HEK293 (cell line): ENCODE data around the gene GNB1L.
"Not testable (repeated sequence)": the region's sequence is repeated elsewhere in the genome, so short reads cannot be mapped to it uniquely, and the experiment has no call there.

ENCODE experiments used
- CTCF ChIA-PET: fragments of 350-600 bp; formaldehyde crosslinking; extraction: SDS; loops from one replicate; lab custom pipeline; 2021; ENCODE audit warnings: antibody characterized with exemption; lab: Yijun Ruan, JAX
- POLR2A ChIA-PET: fragments of 300-600 bp; formaldehyde crosslinking; extraction: SDS; loops from one replicate; lab custom pipeline; 2020; ENCODE audit warnings: antibody characterized with exemption, inconsistent platforms; lab: Yijun Ruan, JAX
- H3K27ac ChIP-seq: fragments of 200-500 bp; sonication (Bioruptor generic); 2 replicates; pipeline ENCODE4 v1.5.1; 2014; ENCODE audit warnings: low read depth, low read length, control low read depth, inconsistent platforms; ENCODE audit errors: extremely low read depth
- H3K36me3 ChIP-seq, 2 experiments: fragments of 200-500 bp in 1 of 2; sonication (Bioruptor generic) in 1 of 2; 1 replicate in 1 of 2; 2 replicates in 1 of 2; pipeline ENCODE4 v1.5.1; 2014 to 2017; ENCODE audit warnings: inconsistent platforms in 2 of 2, low read length in 2 of 2; ENCODE audit not compliant: control insufficient read depth in 2 of 2, insufficient read depth in 1 of 2
- H3K4me1 ChIP-seq: fragments of 200-500 bp; sonication (Bioruptor generic); 2 replicates; pipeline ENCODE4 v1.5.1; 2014; ENCODE audit warnings: mild to moderate bottlenecking, low read length, inconsistent platforms; ENCODE audit not compliant: control insufficient read depth, insufficient read depth
- H3K4me3 ChIP-seq: 2 replicates; pipeline ENCODE4 v1.5.1; 2011; ENCODE audit warnings: low read depth, mild to moderate bottlenecking, control low read depth, low read length, moderate library complexity
- H3K9me3 ChIP-seq: fragments of 200-500 bp; sonication (Bioruptor generic); 2 replicates; pipeline ENCODE4 v1.5.1; 2014; ENCODE audit warnings: low read depth, low read length, inconsistent platforms; ENCODE audit not compliant: control insufficient read depth, insufficient read depth
- HIC1 ChIP-seq: fragments of 450-650 bp; formaldehyde crosslinking; IDR thresholded peaks from 2 replicates; pipeline ENCODE4 v1.5.1; 2016; ENCODE audit warnings: missing biosample characterization, missing genetic modification characterization
- KLF10 ChIP-seq: fragments of 450-650 bp; IDR thresholded peaks from 2 replicates; pipeline ENCODE4 v1.5.1; 2018; ENCODE audit warnings: missing biosample characterization, mild to moderate bottlenecking, missing genetic modification characterization
- MEIS1 ChIP-seq: sonication (generic); formaldehyde crosslinking; IDR thresholded peaks from 2 replicates; pipeline ENCODE4 v1.8.1; 2022; ENCODE audit warnings: missing genetic modification reagents, mild to moderate bottlenecking, borderline replicate concordance
- SALL2 ChIP-seq: fragments of 450-650 bp; formaldehyde crosslinking; IDR thresholded peaks from 2 replicates; pipeline ENCODE4 v1.5.0; 2017; ENCODE audit warnings: missing biosample characterization, mild to moderate bottlenecking, missing genetic modification characterization, borderline replicate concordance
- ZBTB48 ChIP-seq: fragments of 450-650 bp; formaldehyde crosslinking; IDR thresholded peaks from 2 replicates; pipeline ENCODE4 v1.5.1; 2016; ENCODE audit warnings: missing biosample characterization, missing genetic modification characterization
- ZBTB8A ChIP-seq: fragments of 450-650 bp; formaldehyde crosslinking; IDR thresholded peaks from 2 replicates; pipeline ENCODE4 v1.5.1; 2016; ENCODE audit warnings: missing biosample characterization, missing genetic modification characterization
- ZFP41 ChIP-seq: fragments of 450-650 bp; formaldehyde crosslinking; IDR thresholded peaks from 2 replicates; pipeline ENCODE4 v1.5.1; 2016; ENCODE audit warnings: missing biosample characterization, missing genetic modification characterization, borderline replicate concordance
- ZIC2 ChIP-seq: fragments of 450-650 bp; formaldehyde crosslinking; IDR thresholded peaks from 2 replicates; pipeline ENCODE4 v1.5.1; 2016; ENCODE audit warnings: missing biosample characterization, missing genetic modification characterization
- ZNF146 ChIP-seq: fragments of 450-650 bp; formaldehyde crosslinking; IDR thresholded peaks from 2 replicates; pipeline ENCODE4 v1.5.1; 2016; ENCODE audit warnings: missing biosample characterization, missing genetic modification characterization
- ZNF174 ChIP-seq: fragments of 450-650 bp; formaldehyde crosslinking; IDR thresholded peaks from 2 replicates; pipeline ENCODE4 v1.5.0; 2017; ENCODE audit warnings: missing biosample characterization, mild to moderate bottlenecking, missing genetic modification characterization
- ZNF2 ChIP-seq: fragments of 450-650 bp; formaldehyde crosslinking; IDR thresholded peaks from 2 replicates; pipeline ENCODE4 v1.5.1; 2016; ENCODE audit warnings: missing biosample characterization, missing genetic modification characterization
- ZNF366 ChIP-seq: fragments of 450-650 bp; formaldehyde crosslinking; conservative IDR thresholded peaks from 2 replicates; pipeline ENCODE4 v1.5.1; 2016; ENCODE audit warnings: missing biosample characterization, missing genetic modification characterization
- ZNF416 ChIP-seq: fragments of 450-650 bp; formaldehyde crosslinking; IDR thresholded peaks from 2 replicates; pipeline ENCODE4 v1.5.1; 2016; ENCODE audit warnings: missing biosample characterization, missing genetic modification characterization
- ZNF670 ChIP-seq: fragments of 450-650 bp; formaldehyde crosslinking; IDR thresholded peaks from 2 replicates; pipeline ENCODE4 v1.5.1; 2016; ENCODE audit warnings: missing biosample characterization, missing genetic modification characterization, low read depth
- ZNF837 ChIP-seq: fragments of 450-650 bp; formaldehyde crosslinking; IDR thresholded peaks from 2 replicates; pipeline ENCODE4 v1.5.1; 2016; ENCODE audit warnings: missing biosample characterization, missing genetic modification characterization
- TF ChIP-seq, protein P1 (sequence below): fragments of 450-650 bp; formaldehyde crosslinking; IDR thresholded peaks from 2 replicates; pipeline ENCODE4 v1.5.1; 2016; ENCODE audit warnings: missing biosample characterization, missing genetic modification characterization

The GNB1L gene

DNA sequence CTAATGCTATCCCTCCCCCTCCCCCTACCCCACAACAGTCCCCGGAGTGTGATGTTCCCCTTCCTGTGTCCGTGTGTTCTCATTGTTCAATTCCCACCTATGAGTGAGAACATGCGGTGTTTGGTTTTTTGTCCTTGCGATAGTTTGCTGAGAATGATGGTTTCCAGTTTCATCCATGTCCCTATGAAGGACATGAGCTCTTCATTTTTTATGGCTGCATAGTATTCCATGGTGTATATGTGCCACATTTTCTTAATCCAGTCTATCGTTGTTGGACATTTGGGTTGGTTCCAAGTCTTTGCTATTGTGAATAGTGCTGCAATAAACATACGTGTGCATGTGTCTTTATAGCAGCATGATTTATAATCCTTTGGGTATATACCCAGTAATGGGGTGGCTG, 77.5 kb downstream of the GNB1L start:
- H3K36me3 ChIP-seq: not testable (repeated sequence)
- POLR2A ChIA-PET: interaction anchor here (0.7 kb wide), 1 partner anchor 115 kb away, joined by 3 read pairs; no protein-coding TSS in a partner anchor
- peak; percentile 99 for TF ChIP-seq ZNF146 (tag by site-specific recombination)
- TF ChIP-seq, protein P1, sequence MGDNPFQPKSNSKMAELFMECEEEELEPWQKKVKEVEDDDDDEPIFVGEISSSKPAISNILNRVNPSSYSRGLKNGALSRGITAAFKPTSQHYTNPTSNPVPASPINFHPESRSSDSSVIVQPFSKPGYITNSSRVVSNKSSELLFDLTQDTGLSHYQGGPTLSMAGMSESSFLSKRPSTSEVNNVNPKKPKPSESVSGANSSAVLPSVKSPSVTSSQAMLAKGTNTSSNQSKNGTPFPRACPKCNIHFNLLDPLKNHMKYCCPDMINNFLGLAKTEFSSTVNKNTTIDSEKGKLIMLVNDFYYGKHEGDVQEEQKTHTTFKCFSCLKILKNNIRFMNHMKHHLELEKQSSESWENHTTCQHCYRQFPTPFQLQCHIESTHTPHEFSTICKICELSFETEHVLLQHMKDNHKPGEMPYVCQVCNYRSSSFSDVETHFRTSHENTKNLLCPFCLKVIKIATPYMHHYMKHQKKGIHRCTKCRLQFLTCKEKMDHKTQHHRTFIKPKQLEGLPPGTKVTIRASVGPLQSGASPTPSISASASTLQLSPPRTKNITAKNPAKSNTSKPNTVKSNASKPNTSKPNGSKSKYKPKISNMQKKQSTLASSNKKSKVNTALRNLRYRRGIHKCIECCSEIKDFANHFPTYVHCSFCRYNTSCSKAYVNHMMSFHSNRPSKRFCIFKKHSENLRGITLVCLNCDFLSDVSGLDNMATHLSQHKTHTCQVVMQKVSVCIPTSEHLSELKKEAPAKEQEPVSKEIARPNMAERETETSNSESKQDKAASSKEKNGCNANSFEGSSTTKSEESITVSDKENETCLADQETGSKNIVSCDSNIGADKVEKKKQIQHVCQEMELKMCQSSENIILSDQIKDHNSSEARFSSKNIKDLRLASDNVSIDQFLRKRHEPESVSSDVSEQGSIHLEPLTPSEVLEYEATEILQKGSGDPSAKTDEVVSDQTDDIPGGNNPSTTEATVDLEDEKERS (tag by site-specific recombination): 0 out of 2 replicates have a peak, but pooled peaks have one; percentile 37
- TF ChIP-seq, all 188 proteins: peak for 2; not testable (repeated sequence) for 186
- CTCF ChIA-PET, H3K27ac ChIP-seq, H3K9me3 ChIP-seq, H3K4me3 ChIP-seq, H3K4me1 ChIP-seq: not testable (repeated sequence)

GRCh38 chr22:19776433-19777031, 78.1 kb downstream of the GNB1L start:
- CTCF ChIA-PET: no interaction called here
- H3K4me1 ChIP-seq: no peaks in the 10 kb centered on the region
- H3K36me3 ChIP-seq: no peaks in the 10 kb centered on the region
- POLR2A ChIA-PET: interaction anchor here (0.7 kb wide), 2 partner anchors 13 to 116 kb away, joined by 3 to 4 read pairs; no protein-coding TSS in a partner anchor
- TF ChIP-seq ZNF670 (tag by site-specific recombination) (no peak), ZIC2 (tag by site-specific recombination) (no peak), ZNF416 (no peak), SALL2 (tag by site-specific recombination) (no peak), ZFP41 (tag by site-specific recombination) (no peak), ZNF366 (tag by site-specific recombination) (no peak), HIC1 (no peak), KLF10 (tag by site-specific recombination) (no peak), ZNF2 (tag by site-specific recombination) (no peak), ZBTB48 (tag by site-specific recombination) (no peak), ZNF837 (tag by site-specific recombination) (no peak), ZBTB8A (tag by site-specific recombination) (no peak), MEIS1 (no peak), ZNF174 (tag by site-specific recombination) (no peak)
- no peak overlapping the region for H3K27ac ChIP-seq
- no peaks in the 10 kb centered on the region for H3K9me3 ChIP-seq
- no peak overlapping the region for H3K4me3 ChIP-seq
